ENCODE results near the gene RABGAP1L. TPM values are rescaled to one million over a fixed set of nuclear protein-coding genes. Genes with fewer than 3 reads are reported as not detected.

The RABGAP1L gene
- polyA plus RNA-seq, 4 donors, result 20.6 to 53.9 (median 25.1) TPM

GRCh38 chr1:174417921-174418320, 258.6 kb downstream of the RABGAP1L start:
- DNase-seq (no peak), FAIRE-seq (no peak)
- no peak overlapping the region for H3K27ac ChIP-seq (ENCODE audit: low read depth in 1 of 3, low read length in 2 of 3)
- peaks cover 0 to 2% (median 0%) of the 10 kb centered on the region in 3 donors for H3K4me1 ChIP-seq (ENCODE audit: control insufficient read depth in 3 of 3, insufficient read depth in 2 of 3, low read depth in 1 of 3, low read length in 2 of 3)
- no peak overlapping the region for H3K4me3 ChIP-seq (ENCODE audit: low read depth in 1 of 3, low read length in 3 of 3)
- no peaks in the 10 kb centered on the region for H3K9me3 ChIP-seq (ENCODE audit: control insufficient read depth in 2 of 2, insufficient read depth in 1 of 2, low read depth in 1 of 2, low read length in 1 of 2)
- no peaks in the 10 kb centered on the region for H3K27me3 ChIP-seq (ENCODE audit: control insufficient read depth in 3 of 3, insufficient read depth in 3 of 3, low read length in 3 of 3)
- no peaks in the 10 kb centered on the region for H3K36me3 ChIP-seq (ENCODE audit: control insufficient read depth in 3 of 3, insufficient read depth in 2 of 3, low read depth in 1 of 3, low read length in 3 of 3)
- 89 to 96% (median 96%) methylated on average over 2 of the region's 2 CpGs for WGBS, 3 donors

GRCh38 chr1:174425121-174425520, 265.8 kb downstream of the RABGAP1L start:
- H3K9me3 ChIP-seq (ENCODE audit: control insufficient read depth in 2 of 2, insufficient read depth in 1 of 2, low read depth in 1 of 2, low read length in 1 of 2), result no peaks in the 10 kb centered on the region
- no peaks in the 10 kb centered on the region for H3K4me1 ChIP-seq (ENCODE audit: control insufficient read depth in 3 of 3, insufficient read depth in 2 of 3, low read depth in 1 of 3, low read length in 2 of 3)
- no peaks in the 10 kb centered on the region for H3K36me3 ChIP-seq (ENCODE audit: control insufficient read depth in 3 of 3, insufficient read depth in 2 of 3, low read depth in 1 of 3, low read length in 3 of 3)
- no peak for FAIRE-seq
- H3K4me3 ChIP-seq (ENCODE audit: low read depth in 1 of 3, low read length in 3 of 3), result no peak overlapping the region
- no peaks in the 10 kb centered on the region for H3K27me3 ChIP-seq (ENCODE audit: control insufficient read depth in 3 of 3, insufficient read depth in 3 of 3, low read length in 3 of 3)
- no peak for DNase-seq
- no peak overlapping the region for H3K27ac ChIP-seq (ENCODE audit: low read depth in 1 of 3, low read length in 2 of 3)

- FAIRE-seq (no peak), DNase-seq (no peak)
- 92 to 97% (median 94%) methylated on average over 3 of the region's 3 CpGs for WGBS, 3 donors
- Histone ChIP-seq H3K4me3 (ENCODE audit: low read depth in 1 of 3, low read length in 3 of 3) (no peak overlapping the region), H3K9me3 (ENCODE audit: control insufficient read depth in 2 of 2, insufficient read depth in 1 of 2, low read depth in 1 of 2, low read length in 1 of 2) (no peaks in the 10 kb centered on the region), H3K27ac (ENCODE audit: low read depth in 1 of 3, low read length in 2 of 3) (no peak overlapping the region), H3K27me3 (ENCODE audit: control insufficient read depth in 3 of 3, insufficient read depth in 3 of 3, low read length in 3 of 3) (no peaks in the 10 kb centered on the region), H3K4me1 (ENCODE audit: control insufficient read depth in 3 of 3, insufficient read depth in 2 of 3, low read depth in 1 of 3, low read length in 2 of 3) (no peaks in the 10 kb centered on the region), H3K36me3 (ENCODE audit: control insufficient read depth in 3 of 3, insufficient read depth in 2 of 3, low read depth in 1 of 3, low read length in 3 of 3) (no peaks in the 10 kb centered on the region)
These were observed 266.8 kb downstream of the RABGAP1L start for GRCh38 chr1:174426153-174426552.

DNA sequence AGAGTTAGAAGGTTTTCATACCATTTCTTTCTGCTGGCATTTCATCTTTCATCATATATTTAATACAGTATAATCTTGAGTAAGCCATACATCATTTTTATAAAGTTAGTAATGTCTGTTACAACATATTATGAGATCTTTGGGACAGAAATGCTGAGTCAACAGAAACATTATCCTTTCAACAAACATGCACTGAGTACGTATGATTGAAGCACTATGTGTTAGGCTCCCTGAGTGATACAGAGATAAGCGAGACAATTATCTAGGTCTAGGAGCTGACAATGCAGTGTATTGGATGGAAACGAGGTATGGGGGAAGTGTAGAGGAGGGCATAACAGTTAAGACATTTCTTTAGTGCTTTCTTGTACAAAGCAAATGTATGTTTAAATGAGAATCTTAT, 268.7 kb downstream of the RABGAP1L start:
- no peaks in the 10 kb centered on the region for H3K9me3 ChIP-seq (ENCODE audit: control insufficient read depth in 2 of 2, insufficient read depth in 1 of 2, low read depth in 1 of 2, low read length in 1 of 2)
- no peak overlapping the region for H3K27ac ChIP-seq (ENCODE audit: low read depth in 1 of 3, low read length in 2 of 3)
- no peaks in the 10 kb centered on the region for H3K27me3 ChIP-seq (ENCODE audit: control insufficient read depth in 3 of 3, insufficient read depth in 3 of 3, low read length in 3 of 3)
- no peaks in the 10 kb centered on the region for H3K36me3 ChIP-seq (ENCODE audit: control insufficient read depth in 3 of 3, insufficient read depth in 2 of 3, low read depth in 1 of 3, low read length in 3 of 3)
- H3K4me1 ChIP-seq (ENCODE audit: control insufficient read depth in 3 of 3, insufficient read depth in 2 of 3, low read depth in 1 of 3, low read length in 2 of 3), result no peaks in the 10 kb centered on the region
- no peak overlapping the region for H3K4me3 ChIP-seq (ENCODE audit: low read depth in 1 of 3, low read length in 3 of 3)
- 65 to 74% (median 70%) methylated on average over 3 of the region's 3 CpGs for WGBS, 3 donors
- FAIRE-seq (no peak), DNase-seq (no peak)

GRCh38 chr1:174428739-174429138, 269.4 kb downstream of the RABGAP1L start:
- no peak overlapping the region for H3K4me3 ChIP-seq (ENCODE audit: low read depth in 1 of 3, low read length in 3 of 3)
- H3K4me1 ChIP-seq (ENCODE audit: control insufficient read depth in 3 of 3, insufficient read depth in 2 of 3, low read depth in 1 of 3, low read length in 2 of 3), result no peaks in the 10 kb centered on the region
- no peak overlapping the region for H3K27ac ChIP-seq (ENCODE audit: low read depth in 1 of 3, low read length in 2 of 3)
- DNase-seq (no peak), FAIRE-seq (no peak)
- no peaks in the 10 kb centered on the region for H3K9me3 ChIP-seq (ENCODE audit: control insufficient read depth in 2 of 2, insufficient read depth in 1 of 2, low read depth in 1 of 2, low read length in 1 of 2)
- H3K36me3 ChIP-seq (ENCODE audit: control insufficient read depth in 3 of 3, insufficient read depth in 2 of 3, low read depth in 1 of 3, low read length in 3 of 3), result no peaks in the 10 kb centered on the region
- H3K27me3 ChIP-seq (ENCODE audit: control insufficient read depth in 3 of 3, insufficient read depth in 3 of 3, low read length in 3 of 3), result no peaks in the 10 kb centered on the region

- no peaks in the 10 kb centered on the region for H3K36me3 ChIP-seq (ENCODE audit: control insufficient read depth in 3 of 3, insufficient read depth in 2 of 3, low read depth in 1 of 3, low read length in 3 of 3)
- no peaks in the 10 kb centered on the region for H3K27me3 ChIP-seq (ENCODE audit: control insufficient read depth in 3 of 3, insufficient read depth in 3 of 3, low read length in 3 of 3)
- no peak for DNase-seq
- H3K27ac ChIP-seq (ENCODE audit: low read depth in 1 of 3, low read length in 2 of 3), result no peak overlapping the region
- H3K4me1 ChIP-seq (ENCODE audit: control insufficient read depth in 3 of 3, insufficient read depth in 2 of 3, low read depth in 1 of 3, low read length in 2 of 3), result no peaks in the 10 kb centered on the region
- no peak overlapping the region for H3K4me3 ChIP-seq (ENCODE audit: low read depth in 1 of 3, low read length in 3 of 3)
- WGBS, 3 donors, result 97 to 100% (median 98%) methylated on average over 1 of the region's 1 CpG
- FAIRE-seq, result no peak
- H3K9me3 ChIP-seq (ENCODE audit: control insufficient read depth in 2 of 2, insufficient read depth in 1 of 2, low read depth in 1 of 2, low read length in 1 of 2), result peaks cover 0 to 3% of the 10 kb centered on the region in 2 donors
These were observed 274.1 kb downstream of the RABGAP1L start for GRCh38 chr1:174433451-174433850.

GRCh38 chr1:174445351-174445750, 286.0 kb downstream of the RABGAP1L start:
- FAIRE-seq, result no peak
- no peaks in the 10 kb centered on the region for H3K27me3 ChIP-seq (ENCODE audit: control insufficient read depth in 3 of 3, insufficient read depth in 3 of 3, low read length in 3 of 3)
- no peak for DNase-seq
- H3K4me1 ChIP-seq (ENCODE audit: control insufficient read depth in 3 of 3, insufficient read depth in 2 of 3, low read depth in 1 of 3, low read length in 2 of 3), result no peaks in the 10 kb centered on the region
- no peak overlapping the region for H3K4me3 ChIP-seq (ENCODE audit: low read depth in 1 of 3, low read length in 3 of 3)
- no peaks in the 10 kb centered on the region for H3K9me3 ChIP-seq (ENCODE audit: control insufficient read depth in 2 of 2, insufficient read depth in 1 of 2, low read depth in 1 of 2, low read length in 1 of 2)
- H3K36me3 ChIP-seq (ENCODE audit: control insufficient read depth in 3 of 3, insufficient read depth in 2 of 3, low read depth in 1 of 3, low read length in 3 of 3), result no peaks in the 10 kb centered on the region
- no peak overlapping the region for H3K27ac ChIP-seq (ENCODE audit: low read depth in 1 of 3, low read length in 2 of 3)

DNA sequence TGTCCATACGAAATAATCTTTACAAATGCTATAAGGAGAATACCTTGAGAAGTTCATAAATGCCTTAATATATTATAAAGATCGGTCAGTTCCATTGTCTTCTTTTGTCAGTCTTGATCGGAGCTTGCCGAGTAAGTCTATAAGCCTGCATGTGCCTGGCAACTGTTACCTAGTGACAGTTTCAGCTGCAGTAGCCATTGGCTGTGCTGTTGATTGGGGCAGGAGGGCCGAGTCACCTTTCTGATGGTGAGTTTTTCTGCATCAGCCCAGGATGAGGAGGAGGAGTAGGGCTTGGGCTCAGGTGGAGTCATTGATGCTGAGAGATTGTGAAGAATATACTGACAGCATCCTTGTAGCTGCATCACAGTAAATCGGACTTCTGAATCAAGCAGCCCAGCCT, 286.5 kb downstream of the RABGAP1L start:
- FAIRE-seq, result no peak
- H3K4me3 ChIP-seq (ENCODE audit: low read depth in 1 of 3, low read length in 3 of 3), result no peak overlapping the region
- WGBS, 3 donors, result 86 to 94% (median 88%) methylated on average over 6 of the region's 6 CpGs

DNA sequence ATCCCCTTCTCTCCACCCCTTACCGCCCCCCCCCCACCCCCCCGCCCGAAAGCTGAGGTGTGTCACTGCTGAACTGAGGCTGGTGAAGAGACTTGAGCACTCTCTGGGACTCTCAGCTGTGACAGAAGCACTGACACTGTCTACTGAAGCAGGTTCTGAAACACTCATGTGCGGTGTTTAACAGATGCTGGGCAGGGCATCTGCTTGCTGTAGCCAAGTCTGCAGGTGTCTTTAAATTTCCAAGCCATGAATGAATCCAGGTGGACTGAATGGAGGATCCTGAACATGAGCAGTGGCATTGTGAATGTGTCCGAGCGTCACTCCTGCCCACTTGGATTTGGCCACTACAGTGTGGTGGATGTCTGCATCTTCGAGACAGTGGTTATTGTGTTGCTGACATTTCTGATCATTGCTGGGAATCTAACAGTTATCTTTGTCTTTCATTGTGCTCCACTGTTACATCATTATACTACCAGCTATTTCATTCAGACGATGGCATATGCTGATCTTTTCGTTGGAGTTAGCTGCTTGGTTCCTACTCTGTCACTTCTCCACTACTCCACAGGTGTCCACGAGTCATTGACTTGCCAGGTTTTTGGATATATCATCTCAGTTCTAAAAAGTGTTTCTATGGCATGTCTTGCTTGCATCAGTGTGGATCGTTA, 288.7 kb downstream of the RABGAP1L start, which contains the start of gene GPR52:
TSS of gene GPR52 (plus strand) at position 99 of the 665 bp plus-strand sequence. CDS start at position 247, 148 bp downstream.
- peaks cover 0 to 4% of the 10 kb centered on the region in 2 donors for H3K9me3 ChIP-seq (ENCODE audit: control insufficient read depth in 2 of 2, insufficient read depth in 1 of 2, low read depth in 1 of 2, low read length in 1 of 2)
- no peak for DNase-seq
- no peaks in the 10 kb centered on the region for H3K27me3 ChIP-seq (ENCODE audit: control insufficient read depth in 3 of 3, insufficient read depth in 3 of 3, low read length in 3 of 3)
- H3K36me3 ChIP-seq (ENCODE audit: control insufficient read depth in 3 of 3, insufficient read depth in 2 of 3, low read depth in 1 of 3, low read length in 3 of 3), result no peaks in the 10 kb centered on the region
- WGBS, 3 donors, result 90% methylated on average over 11 of the region's 11 CpGs
- FAIRE-seq, result no peak
- H3K4me1 ChIP-seq (ENCODE audit: control insufficient read depth in 3 of 3, insufficient read depth in 2 of 3, low read depth in 1 of 3, low read length in 2 of 3), result no peaks in the 10 kb centered on the region
- no peak within 1 kb of the TSS for H3K4me3 ChIP-seq (ENCODE audit: low read depth in 1 of 3, low read length in 3 of 3)
- no peak within 1 kb of the TSS for H3K27ac ChIP-seq (ENCODE audit: low read depth in 1 of 3, low read length in 2 of 3)

More for the DNA sequence above, 286.5 kb downstream of the RABGAP1L start:
- H3K4me1 ChIP-seq (ENCODE audit: control insufficient read depth in 3 of 3, insufficient read depth in 2 of 3, low read depth in 1 of 3, low read length in 2 of 3), result no peaks in the 10 kb centered on the region
- H3K27me3 ChIP-seq (ENCODE audit: control insufficient read depth in 3 of 3, insufficient read depth in 3 of 3, low read length in 3 of 3), result no peaks in the 10 kb centered on the region
- H3K36me3 ChIP-seq (ENCODE audit: control insufficient read depth in 3 of 3, insufficient read depth in 2 of 3, low read depth in 1 of 3, low read length in 3 of 3), result no peaks in the 10 kb centered on the region
- DNase-seq, result no peak
- H3K27ac ChIP-seq (ENCODE audit: low read depth in 1 of 3, low read length in 2 of 3), result no peak overlapping the region
- H3K9me3 ChIP-seq (ENCODE audit: control insufficient read depth in 2 of 2, insufficient read depth in 1 of 2, low read depth in 1 of 2, low read length in 1 of 2), result no peaks in the 10 kb centered on the region
